GM23338 (cell line): Measurements from ENCODE around the gene CHST4. TPM values are rescaled to one million over a fixed set of nuclear protein-coding genes. Genes with fewer than 3 reads are reported as not detected.

ENCODE experiments used
- CREB1 ChIP-seq: fragments of 250-450 bp; sonication (Bioruptor Pico); IDR thresholded peaks from 2 replicates; pipeline ENCODE4 v1.5.0; 2020; ENCODE audit warnings: low read depth, mild to moderate bottlenecking, moderate library complexity
- CTCF ChIP-seq, 2 experiments: fragments of 200-600 bp in 1 of 2; sonication (generic) in 1 of 2; conservative IDR thresholded peaks; 2 replicates each; pipeline versions ENCODE4 v1.5.1 to v1.6.1; 2016 to 2017; ENCODE audit warnings: antibody characterized with exemption in 2 of 2, low read depth in 2 of 2, mild to moderate bottlenecking in 2 of 2, moderate library complexity in 1 of 2
- ETS1 ChIP-seq: IDR thresholded peaks from 2 replicates; pipeline ENCODE4 v1.6.1; 2016; ENCODE audit warnings: antibody characterized with exemption
- NANOG ChIP-seq: IDR thresholded peaks from 2 replicates; pipeline ENCODE4 v1.6.1; 2016; ENCODE audit warnings: antibody characterized with exemption, borderline replicate concordance
- ZNF114 ChIP-seq: fragments of 250-450 bp; sonication (Bioruptor Pico); IDR thresholded peaks from 2 replicates; pipeline ENCODE4 v1.5.0; 2020; ENCODE audit warnings: mild to moderate bottlenecking, moderate library complexity
- polyA plus RNA-seq: library from polyadenylated mRNA; unstranded; fragments of >200 nt; fragmentation: Nextera tagmentation; extraction: Ambion mirVana; gene quantifications from 2 replicates; pipeline ENCODE4 v1.2.1, GENCODE V29; 2016
- small RNA-seq: library from RNA; depleted of rRNA; stranded (forward); fragments of <200 nt; gene quantifications from one replicate; pipeline ENCODE3, GENCODE V24; 2014; ENCODE audit warnings: low replicate concordance
- total RNA-seq: library from RNA; depleted of rRNA; stranded (reverse); fragments of >200 nt; shearing (Covaris generic); gene quantifications from 2 replicates; pipeline ENCODE4 v1.2.3, GENCODE V29; 2014; rRNA removed

Gene CHST4
- total and polyA plus RNA-seq, 2 experiments from 2014 or later = 5.5 to 17.8 TPM

GRCh38 chr16:71585318-71585703 is 59.1 kb downstream of the CHST4 start (continued):
- no peak for TF ChIP-seq ZNF114 (CRISPR knock-in tag)
- TF ChIP-seq ETS1 = no peak
- TF ChIP-seq CREB1 (CRISPR knock-in tag) = no peak
- TF ChIP-seq CTCF (conservative IDR thresholded peaks at IDR 0.05; ENCODE audit: low read depth in 2 of 2) = no peak
- no peak for TF ChIP-seq NANOG

Small RNAs within 50 kb of the gene (small RNA-seq; reads per million reads assigned to genes)
- not detected for gene RNU6-1061P

Other genes starting within 250 kb of the CHST4 start
- gene CMTR2, start 237.0 kb upstream of the CHST4 start, total RNA-seq = 19.0 and 30.2 TPM in 2 replicates
- 4.5 and 6.0 TPM in 2 replicates for gene CMTR2, start 237.0 kb upstream of the CHST4 start, polyA plus RNA-seq
- 2.4 and 3.9 TPM in 2 replicates for gene CALB2, start 167.7 kb upstream of the CHST4 start, total RNA-seq
- gene CALB2, start 167.7 kb upstream of the CHST4 start, polyA plus RNA-seq = 3.7 and 4.2 TPM in 2 replicates
- gene TLE7, start 84.4 kb upstream of the CHST4 start, total RNA-seq = 2.5 and 4.2 TPM in 2 replicates
- gene TLE7, start 84.4 kb upstream of the CHST4 start, polyA plus RNA-seq = 0.44 and 0.57 TPM in 2 replicates
- gene ZNF23, start 64.2 kb upstream of the CHST4 start, total RNA-seq = 8.8 TPM in 2 replicates
- 7.9 and 8.4 TPM in 2 replicates for gene ZNF23, start 64.2 kb upstream of the CHST4 start, polyA plus RNA-seq
- gene ZNF19, start 37.1 kb upstream of the CHST4 start, total RNA-seq = 3.5 and 4.8 TPM in 2 replicates
- gene ZNF19, start 37.1 kb upstream of the CHST4 start, polyA plus RNA-seq = 1.0 and 1.4 TPM in 2 replicates
- gene TAT, start 50.7 kb downstream of the CHST4 start, total RNA-seq = not detected in 2 replicates
- gene TAT, start 50.7 kb downstream of the CHST4 start, polyA plus RNA-seq = 0.05 and 0.19 TPM in 2 replicates
- 25.1 and 32.7 TPM in 2 replicates for gene MARVELD3, start 99.8 kb downstream of the CHST4 start, total RNA-seq
- 21.0 and 23.4 TPM in 2 replicates for gene MARVELD3, start 99.8 kb downstream of the CHST4 start, polyA plus RNA-seq
- gene PHLPP2, start 198.3 kb downstream of the CHST4 start, total RNA-seq = 14.1 and 20.5 TPM in 2 replicates
- 3.8 and 4.2 TPM in 2 replicates for gene PHLPP2, start 198.3 kb downstream of the CHST4 start, polyA plus RNA-seq